Measurements from ENCODE around the gene MYBPC1. TPM values are rescaled to one million over a fixed set of nuclear protein-coding genes. Genes with fewer than 3 reads are reported as not detected.

MYBPC1 gene
- total and polyA plus RNA-seq, 2 experiments from 2014 or later, result 0.18 TPM; not detected in 1

- Histone ChIP-seq H3F3A (replicated peaks; ENCODE audit: low read depth) (no peaks in the 10 kb centered on the region), H3K4me1 (ENCODE audit: insufficient read depth) (no peaks in the 10 kb centered on the region), H3K27ac (ENCODE audit: low read depth) (no peak overlapping the region), H2AFZ (no peak overlapping the region), H3K79me2 (replicated peaks; ENCODE audit: insufficient read depth) (no peaks in the 10 kb centered on the region), H4K20me1 (replicated peaks; ENCODE audit: insufficient read depth) (no peaks in the 10 kb centered on the region), H3K36me3 (ENCODE audit: insufficient read depth) (no peaks in the 10 kb centered on the region), H3K4me3 (no peak overlapping the region), H3K4me2 (no peak overlapping the region), H3K9me2 (ENCODE audit: insufficient read depth) (peaks cover 5% of the 10 kb centered on the region; the same call in 1 of the 2 replicates), H3K27me3 (ENCODE audit: insufficient read depth) (peaks cover 7% of the 10 kb centered on the region)
- Mint-ChIP-seq H3K36me3 (ENCODE audit: low read depth) (no peaks in the 10 kb centered on the region), H3K4me1 (no peaks in the 10 kb centered on the region), H3K27me3 (ENCODE audit: insufficient read depth, low read depth, poor library complexity) (peaks cover 2% of the 10 kb centered on the region), H3K4me3 (no peak overlapping the region), H3K27ac (no peak overlapping the region), H3K9me3 (no peaks in the 10 kb centered on the region)
- no peak for ATAC-seq
- DNase-seq (ENCODE audit: low spot score), result no peak
- TF ChIP-seq REST (IDR thresholded peaks at IDR 0.05; ENCODE audit: unreplicated experiment) (no peak), JUNB (IDR thresholded peaks at IDR 0.05; ENCODE audit: unreplicated experiment) (no peak), CREB1 (CRISPR knock-in tag; IDR thresholded peaks at IDR 0.05; ENCODE audit: low read depth) (no peak), POLR2AphosphoS5 (IDR thresholded peaks at IDR 0.05; ENCODE audit: low read depth) (no peak), EZH2phosphoT487 (IDR thresholded peaks at IDR 0.05; ENCODE audit: unreplicated experiment) (no peak), ZNF114 (CRISPR knock-in tag; IDR thresholded peaks at IDR 0.05) (no peak), STAT1 (IDR thresholded peaks at IDR 0.05; ENCODE audit: unreplicated experiment) (no peak), ZNF331 (CRISPR knock-in tag; IDR thresholded peaks at IDR 0.05; ENCODE audit: low read depth) (no peak), ZNF462 (CRISPR knock-in tag; IDR thresholded peaks at IDR 0.05) (no peak), EZH2 (IDR thresholded peaks at IDR 0.05; ENCODE audit: low read depth, unreplicated experiment) (no peak)
- TF ChIP-seq, protein P1, sequence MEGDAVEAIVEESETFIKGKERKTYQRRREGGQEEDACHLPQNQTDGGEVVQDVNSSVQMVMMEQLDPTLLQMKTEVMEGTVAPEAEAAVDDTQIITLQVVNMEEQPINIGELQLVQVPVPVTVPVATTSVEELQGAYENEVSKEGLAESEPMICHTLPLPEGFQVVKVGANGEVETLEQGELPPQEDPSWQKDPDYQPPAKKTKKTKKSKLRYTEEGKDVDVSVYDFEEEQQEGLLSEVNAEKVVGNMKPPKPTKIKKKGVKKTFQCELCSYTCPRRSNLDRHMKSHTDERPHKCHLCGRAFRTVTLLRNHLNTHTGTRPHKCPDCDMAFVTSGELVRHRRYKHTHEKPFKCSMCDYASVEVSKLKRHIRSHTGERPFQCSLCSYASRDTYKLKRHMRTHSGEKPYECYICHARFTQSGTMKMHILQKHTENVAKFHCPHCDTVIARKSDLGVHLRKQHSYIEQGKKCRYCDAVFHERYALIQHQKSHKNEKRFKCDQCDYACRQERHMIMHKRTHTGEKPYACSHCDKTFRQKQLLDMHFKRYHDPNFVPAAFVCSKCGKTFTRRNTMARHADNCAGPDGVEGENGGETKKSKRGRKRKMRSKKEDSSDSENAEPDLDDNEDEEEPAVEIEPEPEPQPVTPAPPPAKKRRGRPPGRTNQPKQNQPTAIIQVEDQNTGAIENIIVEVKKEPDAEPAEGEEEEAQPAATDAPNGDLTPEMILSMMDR (conservative IDR thresholded peaks at IDR 0.05; ENCODE audit: low read depth in 2 of 2), result no peak
Observed at GRCh38 chr12:101647711-101648110, 52.9 kb downstream of the MYBPC1 start.

Measured in GM23338 (cell line).